NCI-H69 (cell line): ENCODE results near the gene SELENON.

Experiments
- DNase-seq: peaks from one replicate; lab custom pipeline; 2025; lab: John Stamatoyannopoulos, UW

The SELENON gene, protein sequence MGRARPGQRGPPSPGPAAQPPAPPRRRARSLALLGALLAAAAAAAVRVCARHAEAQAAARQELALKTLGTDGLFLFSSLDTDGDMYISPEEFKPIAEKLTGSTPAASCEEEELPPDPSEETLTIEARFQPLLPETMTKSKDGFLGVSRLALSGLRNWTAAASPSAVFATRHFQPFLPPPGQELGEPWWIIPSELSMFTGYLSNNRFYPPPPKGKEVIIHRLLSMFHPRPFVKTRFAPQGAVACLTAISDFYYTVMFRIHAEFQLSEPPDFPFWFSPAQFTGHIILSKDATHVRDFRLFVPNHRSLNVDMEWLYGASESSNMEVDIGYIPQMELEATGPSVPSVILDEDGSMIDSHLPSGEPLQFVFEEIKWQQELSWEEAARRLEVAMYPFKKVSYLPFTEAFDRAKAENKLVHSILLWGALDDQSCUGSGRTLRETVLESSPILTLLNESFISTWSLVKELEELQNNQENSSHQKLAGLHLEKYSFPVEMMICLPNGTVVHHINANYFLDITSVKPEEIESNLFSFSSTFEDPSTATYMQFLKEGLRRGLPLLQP

DNA sequence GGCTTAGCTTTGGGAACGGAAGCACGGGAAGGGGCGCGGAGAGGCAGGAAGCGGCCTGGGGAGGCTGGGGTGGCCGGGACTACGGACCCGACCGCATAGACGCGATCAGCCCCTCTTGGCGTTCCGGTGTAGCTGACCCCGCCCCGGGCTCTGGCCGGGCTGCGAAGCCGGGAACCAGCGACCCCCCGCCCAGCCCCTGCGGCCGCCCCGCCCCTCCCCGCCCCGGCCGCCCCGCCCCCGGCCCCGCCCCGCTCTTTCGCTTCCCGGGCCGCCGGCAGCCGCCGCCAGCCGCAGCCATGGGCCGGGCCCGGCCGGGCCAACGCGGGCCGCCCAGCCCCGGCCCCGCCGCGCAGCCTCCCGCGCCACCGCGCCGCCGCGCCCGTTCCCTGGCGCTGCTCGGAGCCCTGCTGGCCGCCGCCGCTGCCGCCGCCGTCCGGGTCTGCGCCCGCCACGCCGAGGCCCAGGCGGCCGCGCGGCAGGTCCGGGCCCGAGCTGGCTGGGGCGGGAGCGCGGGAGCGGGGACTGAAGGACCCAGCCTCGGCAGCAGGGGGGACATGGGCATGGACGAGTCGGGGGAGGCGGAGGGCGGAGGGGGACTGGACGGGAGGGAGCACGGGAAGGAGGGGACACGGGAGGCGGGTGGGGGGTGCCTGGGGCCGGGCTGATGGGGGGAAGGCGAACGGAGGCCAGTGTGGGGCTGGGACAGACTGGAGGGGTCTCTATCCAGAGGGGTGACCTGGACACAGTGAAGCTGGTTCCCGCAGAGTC is at the start of gene SELENON:
TSS of gene SELENON (plus strand) at position 259 of the 768 bp plus-strand sequence. CDS start at position 297, 38 bp downstream.
- peak; percentile 59 for DNase-seq

DNA sequence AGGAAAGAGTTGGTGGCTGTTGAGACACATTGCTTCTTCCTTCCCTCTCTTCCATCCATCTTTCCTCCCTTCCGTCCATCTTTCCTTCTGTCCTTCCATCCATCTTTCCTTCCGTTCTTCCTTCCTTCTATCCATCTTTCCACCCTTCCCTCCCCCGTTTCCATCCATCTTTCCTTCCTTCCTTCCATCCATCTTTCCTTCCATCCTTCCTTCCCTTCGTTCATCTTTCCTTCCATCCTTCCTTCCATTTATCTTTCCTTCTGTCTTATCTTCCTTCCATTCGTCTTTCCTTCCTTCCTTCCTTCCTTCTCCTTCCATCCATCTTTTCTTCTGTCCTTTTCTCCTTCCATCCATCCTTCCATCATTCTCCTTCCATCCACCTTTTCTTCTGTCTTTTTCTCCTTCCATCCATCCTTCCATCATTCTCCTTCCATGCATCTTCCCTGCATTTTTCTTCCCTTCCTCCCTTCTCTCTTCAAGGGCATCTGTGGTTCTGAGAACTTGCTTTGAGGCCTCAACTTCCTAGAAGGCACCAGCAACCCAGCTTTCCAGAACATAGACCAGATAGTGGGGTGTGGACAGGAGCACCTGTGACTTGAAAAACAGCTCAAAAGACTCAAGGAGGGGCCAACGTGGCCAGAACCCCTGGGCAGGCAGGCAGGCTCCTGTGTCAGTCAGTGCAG is 48.9 kb upstream of the SELENON start:
- no peak for DNase-seq

DNA sequence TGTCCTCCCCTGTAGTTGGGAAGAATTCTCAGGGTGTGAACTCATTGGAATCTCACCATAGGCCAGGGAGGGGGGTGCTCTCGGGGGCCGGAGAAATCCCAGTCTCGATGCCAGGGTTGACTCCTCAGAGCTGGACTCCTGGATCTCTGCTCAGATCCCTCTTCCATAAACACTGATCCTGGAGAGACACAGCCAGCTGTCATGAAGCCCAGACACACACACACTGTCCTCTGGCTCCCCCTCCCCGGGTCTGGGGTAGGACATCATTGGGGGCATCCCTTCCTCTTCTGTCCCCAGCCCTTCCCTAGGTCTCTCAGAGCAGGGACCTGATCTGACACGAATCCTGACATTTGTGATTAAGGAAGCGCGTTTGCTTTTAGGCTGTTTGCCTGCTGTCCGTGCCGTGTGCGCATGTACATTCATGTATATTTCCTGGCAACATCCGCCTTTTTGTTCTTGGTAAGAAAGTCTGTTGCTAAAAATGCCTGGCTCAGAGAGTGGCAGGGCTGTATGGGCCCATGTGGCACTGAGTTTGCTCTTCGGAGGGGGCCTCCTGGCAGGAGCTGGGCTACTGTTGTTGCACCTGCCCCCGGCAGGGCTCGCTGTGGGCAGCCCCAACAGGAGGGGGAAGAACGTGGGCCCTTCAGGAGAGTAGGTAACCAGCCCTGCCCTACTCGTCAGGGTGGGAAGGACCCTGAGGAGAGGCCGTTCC is 45.4 kb upstream of the SELENON start:
- DNase-seq = peak; percentile 72

DNA sequence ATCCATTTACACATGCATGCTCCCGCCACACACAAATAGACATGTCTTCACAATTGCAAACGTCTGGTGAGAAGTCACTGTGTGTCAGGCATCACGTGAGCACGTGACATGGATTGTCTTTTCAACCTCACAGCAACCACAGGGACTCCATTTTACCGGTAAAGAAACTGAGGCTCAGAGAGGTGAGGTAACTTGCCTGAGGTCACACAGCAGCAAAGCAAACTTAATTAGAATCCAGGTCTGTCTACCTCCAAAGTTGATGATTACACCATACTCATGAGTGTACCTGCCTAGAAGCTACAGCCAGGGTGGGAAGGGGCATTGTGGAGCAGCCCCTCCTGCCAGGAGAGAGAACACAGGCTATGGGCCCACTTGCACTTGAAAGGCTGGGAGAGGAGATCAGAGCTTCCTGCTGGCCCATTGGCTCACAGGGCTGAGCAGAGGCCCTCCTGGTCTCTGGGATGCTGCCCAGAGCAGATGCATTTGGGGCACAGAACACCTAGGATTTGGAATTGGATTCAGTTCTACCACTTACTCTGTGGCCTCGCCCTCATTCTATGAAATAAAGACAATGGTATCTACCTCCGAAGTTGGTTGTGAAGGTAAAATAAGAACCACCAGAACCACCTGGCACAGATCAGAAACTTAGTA is 44.4 kb upstream of the SELENON start:
- no peak for DNase-seq

DNA sequence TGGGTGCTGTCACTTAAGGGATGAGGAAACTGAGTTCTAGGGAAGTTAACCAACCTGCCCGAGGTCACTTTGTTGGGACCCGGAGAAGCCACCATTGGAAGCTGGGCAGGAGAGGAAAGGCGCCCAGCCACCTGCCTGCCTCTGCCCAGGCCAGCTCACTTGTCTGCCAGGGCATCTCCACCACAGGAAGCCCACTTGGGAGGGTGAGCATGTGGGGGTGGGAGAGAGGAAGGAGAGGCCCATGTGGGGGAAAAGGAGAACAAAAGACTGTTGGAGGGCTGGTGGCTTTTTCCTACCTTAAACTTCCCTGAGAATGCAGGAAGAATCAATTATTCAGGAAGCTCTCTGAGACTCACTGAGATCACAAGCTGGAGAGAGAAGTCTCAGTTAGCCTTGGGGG is 43.8 kb upstream of the SELENON start:
- DNase-seq = peak; percentile 13

DNA sequence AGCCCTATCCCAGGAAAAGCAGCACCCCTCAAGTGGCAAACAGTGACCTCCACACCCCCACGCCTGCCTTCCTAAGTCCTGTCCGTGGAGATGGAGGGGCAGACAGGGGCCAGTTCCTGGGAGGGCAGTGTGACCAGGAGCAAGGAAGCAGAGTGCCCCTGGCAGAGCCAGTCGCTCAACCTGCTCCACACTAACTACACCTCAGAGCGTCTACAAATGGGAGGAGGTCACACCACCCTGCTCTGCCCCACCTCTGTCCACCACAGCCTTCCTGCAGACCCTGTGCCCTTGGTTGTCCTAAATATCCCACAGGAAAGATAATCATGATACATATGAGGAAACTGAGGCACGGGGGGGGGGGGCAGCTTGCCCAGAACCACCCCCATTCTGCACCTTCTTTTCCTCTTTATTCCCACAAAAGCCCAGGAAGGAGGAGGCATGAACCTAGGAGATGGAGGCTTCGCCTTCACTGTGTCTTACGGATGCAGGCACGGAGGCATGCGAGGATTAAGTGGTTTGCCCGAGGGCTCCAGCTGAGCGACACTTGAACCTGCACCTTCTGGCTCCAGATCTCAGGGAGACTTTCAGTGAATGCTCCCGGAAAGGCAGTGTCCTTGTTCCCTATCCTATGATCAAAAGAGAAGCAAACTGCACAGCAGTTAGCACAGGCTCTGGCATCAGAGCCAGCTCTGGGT is 42.7 kb upstream of the SELENON start:
- peak; percentile 25 for DNase-seq

DNA sequence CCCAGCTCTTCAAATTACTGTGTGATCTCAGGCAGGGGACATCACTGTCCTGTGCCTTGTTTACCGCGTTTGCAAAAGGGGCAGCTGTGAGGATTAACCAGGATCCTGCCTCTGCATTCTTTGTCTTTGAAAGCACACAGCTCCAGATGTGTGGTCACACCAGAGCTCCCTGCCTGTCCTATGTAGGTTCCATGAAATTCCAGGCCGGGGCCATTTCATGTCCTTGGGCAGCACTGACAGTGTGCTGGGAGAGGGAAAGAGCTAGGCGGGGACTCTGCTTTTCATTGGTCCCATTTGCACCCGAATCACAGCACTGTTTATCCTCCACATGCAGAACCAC is 42.2 kb upstream of the SELENON start:
- no peak for DNase-seq

DNA sequence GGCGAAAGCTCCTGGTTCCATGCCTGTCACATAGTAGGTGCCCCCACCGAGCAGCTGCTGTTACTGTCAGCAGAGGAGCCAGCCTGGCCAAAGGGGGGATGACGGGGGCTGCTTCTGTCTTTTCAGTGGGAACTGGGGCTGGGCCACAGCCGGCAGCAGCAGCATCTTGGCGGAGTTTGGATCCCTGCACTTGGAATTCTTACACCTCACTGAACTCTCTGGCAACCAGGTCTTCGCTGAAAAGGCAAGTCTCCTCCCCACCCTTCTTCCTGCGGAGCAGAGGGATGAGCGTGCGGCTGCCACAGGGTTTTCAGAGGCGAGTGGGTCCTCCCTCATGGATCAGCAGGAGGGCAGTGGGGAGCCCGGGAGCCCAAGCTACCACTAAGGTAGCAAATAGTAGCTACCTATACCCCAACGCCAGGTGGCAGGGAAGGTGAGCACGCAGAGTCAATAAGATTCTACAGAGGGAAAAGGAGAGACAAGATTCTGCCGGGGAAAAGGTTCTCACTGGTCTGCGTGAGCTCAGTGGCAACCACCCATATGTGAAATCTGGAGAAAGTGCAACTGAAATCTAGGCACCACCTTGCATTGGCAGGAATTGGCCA is 41.4 kb upstream of the SELENON start:
- DNase-seq = peak; percentile 72

DNA sequence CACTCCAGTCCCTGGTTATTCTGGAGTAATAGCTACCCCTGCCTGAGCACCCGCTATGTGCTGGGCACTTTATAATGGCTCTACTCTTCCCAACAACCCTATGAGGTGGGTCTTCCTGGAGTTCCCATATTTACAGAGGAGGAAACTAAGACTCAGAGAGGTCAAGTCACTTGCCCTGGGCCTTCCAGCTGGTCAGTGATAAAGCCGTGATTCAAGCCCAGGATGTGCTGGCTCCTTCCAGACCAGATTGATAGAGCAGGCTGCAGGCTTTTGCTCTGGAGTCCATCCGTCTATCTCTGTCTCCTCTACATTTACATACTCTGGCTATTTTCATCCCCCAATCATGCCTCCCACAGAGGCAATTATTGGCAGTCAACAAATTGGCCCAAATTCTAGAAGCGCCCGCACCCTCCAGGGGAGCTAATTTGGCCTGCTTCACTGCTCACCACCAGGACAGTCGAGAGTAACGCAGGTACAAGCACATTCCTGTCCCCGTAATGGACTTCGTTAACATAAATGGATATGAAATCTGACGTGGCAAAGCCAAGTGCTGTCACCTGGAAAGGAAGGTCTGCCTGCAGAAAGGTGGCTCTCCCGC is 39.8 kb upstream of the SELENON start:
- DNase-seq = peak; percentile 74

DNA sequence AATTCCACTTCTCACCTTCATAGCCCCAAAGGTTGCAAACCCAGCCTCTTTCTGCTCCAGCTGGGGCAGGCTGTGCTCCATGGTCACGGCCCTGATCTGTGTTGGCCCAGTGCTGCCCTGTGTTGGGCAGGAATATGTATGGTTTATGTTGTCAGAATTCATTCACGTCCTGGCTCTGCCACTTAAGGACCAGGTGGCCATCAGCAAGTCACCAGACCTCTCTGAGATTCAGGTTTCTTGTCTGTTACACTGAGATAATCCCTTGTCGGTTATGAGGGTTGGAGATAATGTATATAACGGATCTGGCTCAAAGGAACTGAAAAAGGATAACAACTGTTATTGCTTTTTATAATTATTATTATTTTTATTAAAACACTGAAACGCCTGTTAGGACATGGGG is 39.1 kb upstream of the SELENON start:
- DNase-seq = no peak

DNA sequence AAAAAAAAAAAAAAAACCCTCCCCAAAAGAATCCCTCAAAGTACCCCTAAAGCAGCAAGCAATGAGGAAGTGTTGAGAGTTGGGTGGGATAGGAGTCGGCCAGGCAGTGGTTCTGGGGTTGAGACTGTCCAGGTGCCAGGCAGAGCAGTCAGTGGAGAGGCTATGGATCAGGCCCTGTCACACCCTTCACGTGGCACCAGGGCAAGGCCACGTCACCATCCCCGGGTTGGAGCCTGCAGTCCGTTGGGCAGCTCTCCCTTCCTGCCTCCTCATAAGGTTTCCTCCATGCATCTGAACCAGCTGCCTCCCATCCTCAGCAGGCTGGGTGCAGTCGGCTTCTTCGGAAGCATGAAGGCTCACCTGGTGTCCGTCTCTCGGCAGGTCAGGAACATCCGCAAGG is 36.5 kb upstream of the SELENON start:
- DNase-seq = no peak

DNA sequence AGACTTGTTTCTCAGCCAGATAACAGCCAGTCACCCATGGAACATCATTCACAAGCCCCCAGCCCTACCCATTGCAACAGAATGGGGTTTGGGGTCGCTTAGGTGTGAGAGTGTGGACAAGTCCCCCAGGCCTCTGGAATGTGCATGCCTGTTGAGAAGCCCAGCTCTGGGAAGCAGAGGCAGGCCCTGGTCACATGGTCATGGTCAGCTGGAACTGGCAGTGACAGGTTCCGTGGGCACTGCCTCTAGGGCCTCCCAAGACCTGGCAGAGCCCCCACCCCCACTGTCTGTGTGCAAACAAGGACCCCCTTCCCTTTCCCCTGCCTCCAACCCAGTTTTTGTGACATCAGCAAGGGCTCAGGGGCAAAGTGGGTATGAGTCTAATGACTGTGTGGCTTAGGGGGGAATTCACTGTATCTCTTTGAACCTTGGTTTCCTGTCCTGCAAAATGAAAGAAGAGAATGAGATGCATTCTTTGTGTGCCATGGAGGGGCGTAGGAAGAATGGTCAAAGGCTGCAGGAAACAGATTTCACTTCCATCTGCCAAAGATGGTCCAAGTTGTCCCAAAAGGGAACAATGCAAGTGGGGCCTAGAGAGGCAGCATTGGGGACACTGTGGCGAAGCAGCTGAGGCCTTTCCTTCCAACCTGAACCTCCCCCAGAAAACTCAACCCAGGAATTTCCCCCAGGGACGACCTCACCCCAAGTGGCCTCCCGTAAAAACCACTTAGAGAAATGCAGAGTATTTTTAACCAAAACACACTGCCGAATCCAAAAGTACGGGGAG is 34.7 kb upstream of the SELENON start:
- DNase-seq = no peak

DNA sequence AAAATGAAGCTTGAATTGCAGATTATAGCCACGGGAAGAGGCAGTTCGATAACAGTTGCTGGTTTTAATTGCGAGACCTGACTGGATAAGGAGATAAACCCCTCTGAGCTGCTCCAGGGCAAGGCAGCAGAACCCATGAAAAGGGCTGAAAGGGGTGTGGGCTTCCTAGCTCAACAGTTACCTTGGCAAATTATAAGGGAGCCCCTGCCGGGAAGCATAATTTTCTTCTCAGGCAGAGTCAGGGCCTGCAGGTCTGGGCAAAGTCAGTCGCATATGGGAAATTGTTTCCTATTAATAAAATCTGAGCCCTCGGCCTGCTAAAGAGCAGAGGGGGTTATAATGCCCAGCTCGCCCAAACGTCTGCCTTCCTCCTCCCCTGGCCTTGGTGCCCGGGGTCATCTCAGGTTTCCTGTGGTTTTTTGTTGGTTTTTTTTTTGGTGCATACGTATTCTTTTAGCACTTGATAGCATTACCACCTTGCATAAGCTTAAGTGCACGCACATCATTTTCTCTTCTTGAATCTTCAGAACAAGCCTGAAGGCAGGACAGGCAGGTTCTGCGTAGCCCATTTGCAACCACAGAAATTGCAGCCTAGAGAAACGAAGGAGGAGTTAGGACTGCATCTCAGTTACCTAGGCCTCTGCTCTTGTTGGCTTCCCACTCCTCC is 33.9 kb upstream of the SELENON start:
- peak; percentile 92 for DNase-seq

DNA sequence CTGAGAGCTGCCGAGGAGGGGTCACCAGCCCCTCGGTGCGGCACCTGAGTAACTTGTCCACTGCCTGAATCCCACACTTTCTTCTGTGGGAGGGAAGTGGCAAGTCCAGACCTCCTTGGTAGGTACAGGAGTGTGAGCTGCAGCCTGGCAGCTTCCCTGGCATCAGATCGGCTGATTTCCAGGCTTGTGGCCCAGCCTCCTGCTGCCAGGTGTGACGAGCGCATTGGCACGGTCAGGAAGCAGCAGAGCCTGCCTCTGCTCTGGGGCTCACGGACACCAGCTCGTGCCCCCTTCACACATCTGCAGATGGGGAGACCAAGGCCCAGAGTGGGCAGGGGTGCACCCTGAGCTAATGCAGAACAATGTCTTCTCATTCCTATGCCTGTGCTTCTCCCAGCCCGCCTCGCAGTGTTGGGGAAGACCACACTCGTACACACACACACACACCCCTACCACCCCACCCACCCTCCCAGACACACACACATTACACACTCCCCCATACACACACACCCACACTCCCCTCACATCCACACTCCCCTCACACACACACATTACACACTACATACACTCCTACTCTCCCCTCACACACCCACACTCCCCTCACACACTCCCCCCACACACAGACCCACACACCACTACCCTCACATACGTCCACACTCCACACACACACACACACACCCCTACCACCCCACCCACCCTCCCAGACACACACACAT is 33.1 kb upstream of the SELENON start:
- peak; percentile 60 for DNase-seq

DNA sequence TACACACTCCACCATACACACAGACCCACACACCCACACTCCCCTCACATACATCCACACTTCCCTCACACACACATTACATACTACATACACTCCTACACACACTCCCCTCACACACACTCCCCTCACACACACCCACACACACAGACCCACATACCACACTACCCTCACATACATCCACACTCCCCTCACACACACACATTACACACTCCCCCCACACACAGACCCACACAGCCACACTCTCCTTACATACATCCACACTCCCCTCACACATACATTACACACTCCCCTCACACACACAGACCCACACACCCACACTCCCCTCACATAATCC is 32.6 kb upstream of the SELENON start:
- no peak for DNase-seq

DNA sequence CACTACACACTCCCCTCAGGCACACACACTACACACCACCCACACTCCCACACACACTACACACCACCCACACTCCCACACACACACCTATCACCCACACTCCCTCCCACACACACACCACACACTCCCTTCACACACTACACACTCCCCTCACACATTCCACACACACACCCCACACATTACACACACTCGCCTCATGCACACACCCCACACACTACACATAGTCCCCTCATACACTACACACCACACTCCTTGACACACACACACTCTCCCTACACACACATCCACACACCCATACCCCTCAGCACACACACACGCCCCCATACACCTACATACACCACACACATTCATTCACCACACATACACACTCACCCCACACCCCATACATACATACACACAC is 31.0 kb upstream of the SELENON start:
- DNase-seq = no peak

DNA sequence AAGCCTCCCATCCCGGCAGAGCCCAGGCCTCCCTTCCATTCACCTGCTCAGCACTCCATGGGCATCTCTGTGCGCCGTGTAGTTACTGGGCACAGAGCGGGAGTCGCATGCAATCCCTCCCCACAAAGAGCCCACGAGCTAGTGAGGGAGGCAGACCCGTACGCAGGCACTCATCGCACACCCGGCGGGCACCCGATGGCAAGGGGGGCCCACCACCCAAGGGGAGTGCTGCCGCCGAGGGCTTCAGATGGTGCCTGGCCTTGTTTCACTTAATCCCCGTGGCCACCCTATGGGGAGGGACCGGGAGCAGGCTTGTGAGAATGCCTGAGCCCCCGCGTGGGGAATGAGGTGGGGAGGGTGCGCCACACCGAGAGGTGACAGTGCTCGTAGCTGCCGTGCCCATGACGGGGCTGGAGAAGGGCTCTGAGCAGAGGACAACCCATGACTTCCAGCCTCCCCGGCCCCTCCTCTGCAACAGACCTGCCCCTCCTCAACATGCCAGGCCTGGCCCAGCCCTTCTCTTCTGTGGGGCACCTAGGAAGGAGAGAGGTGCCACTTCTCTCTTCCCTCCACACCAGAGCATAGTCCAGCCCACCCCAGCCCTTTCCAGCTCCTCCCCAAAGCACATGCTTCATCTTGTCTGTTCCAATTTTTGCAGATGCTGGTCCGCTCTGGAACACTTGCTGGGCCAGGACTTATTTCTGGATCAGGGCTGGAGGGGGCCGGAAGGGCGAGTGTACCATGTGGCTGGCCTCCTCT is 30.2 kb upstream of the SELENON start:
- DNase-seq = no peak
